GM10248 (cell line): ENCODE data around the gene DEDD.

Experiments used
- CTCF ChIA-PET: fragments of 300-600 bp; sonication (Branson Sonifier 250); formaldehyde crosslinking; extraction: SDS; loops from one replicate; lab custom pipeline; 2021; ENCODE audit warnings: antibody characterized with exemption; lab: Yijun Ruan, JAX
- POLR2A ChIA-PET: fragments of 350-650 bp; sonication (Branson Sonifier 250); formaldehyde crosslinking; extraction: SDS; loops from one replicate; lab custom pipeline; 2020; ENCODE audit warnings: antibody characterized with exemption; lab: Yijun Ruan, JAX
- DNase-seq: peaks from one replicate; pipeline ENCODE4 v3.0.0; 2012; ENCODE audit errors: extremely low spot score
- CTCF ChIP-seq: IDR thresholded peaks from 2 replicates; pipeline ENCODE4 v1.5.1; 2012; ENCODE audit warnings: mild to moderate bottlenecking, low read depth; ENCODE audit errors: extremely low read depth, missing control alignments, control extremely low read depth

DEDD gene

GRCh38 chr1:161153176-161153575, 20.7 kb upstream of the DEDD start:
- TF ChIP-seq CTCF, result no peak
- DNase-seq, result no peak
- ChIA-PET CTCF (interaction anchor here (1.4 to 3.1 kb wide), 3 partner anchors 12 to 56 kb away, joined by 3 to 25 read pairs (median 20); partner anchors contain the start of gene PPOX), POLR2A (interaction anchor here (0.7 to 2.2 kb wide), 4 partner anchors 12 to 200 kb away, joined by 4 to 11 read pairs (median 6); partner anchors contain the start of gene PPOX)

GRCh38 chr1:161145832-161146231, 13.4 kb upstream of the DEDD start:
- POLR2A ChIA-PET, result no interaction called here
- TF ChIP-seq CTCF, result no peak
- CTCF ChIA-PET, result no interaction called here
- DNase-seq, result no peak

DNA sequence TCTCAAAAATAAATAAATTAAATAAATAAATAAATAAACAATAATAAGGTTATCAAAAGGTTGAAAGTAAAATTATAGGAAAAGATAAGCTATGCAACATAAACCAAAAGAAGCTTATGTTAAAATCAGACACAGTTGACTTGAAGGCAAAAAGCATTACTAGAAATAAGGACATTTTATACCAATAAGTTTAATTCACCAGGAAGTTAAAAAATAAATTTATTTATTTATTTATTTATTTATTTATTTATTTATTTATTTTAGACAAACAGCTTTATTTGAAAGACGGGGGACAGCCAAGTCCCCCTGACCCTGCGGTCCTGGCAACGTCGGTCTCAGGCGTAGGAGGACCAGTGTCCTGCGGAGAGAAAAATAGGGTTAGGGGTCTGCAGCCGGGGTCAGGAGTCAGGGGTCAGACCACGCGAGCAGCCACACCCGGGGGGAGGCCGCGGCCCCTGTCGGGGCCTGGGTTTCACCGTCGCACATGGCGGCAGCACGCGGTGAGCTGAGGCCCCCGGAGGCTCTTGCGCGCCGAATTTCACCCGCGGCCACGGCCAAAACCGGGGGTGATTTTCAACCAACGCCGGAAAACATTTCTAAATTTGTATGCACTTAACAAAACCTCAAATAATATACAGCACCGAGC, 8.4 kb upstream of the DEDD start:
- ChIA-PET POLR2A (interaction anchor here (0.6 kb wide), 1 partner anchor 15 kb away, joined by 3 read pairs; no protein-coding TSS in a partner anchor), CTCF (interaction anchor here (0.7 to 8.1 kb wide), 19 partner anchors 8 to 309 kb away, joined by 3 to 71 read pairs (median 4); partner anchors contain the start of genes ARHGAP30, PPOX, UFC1 and USF1)
- DNase-seq, result no peak
- TF ChIP-seq CTCF, result no peak

DNA sequence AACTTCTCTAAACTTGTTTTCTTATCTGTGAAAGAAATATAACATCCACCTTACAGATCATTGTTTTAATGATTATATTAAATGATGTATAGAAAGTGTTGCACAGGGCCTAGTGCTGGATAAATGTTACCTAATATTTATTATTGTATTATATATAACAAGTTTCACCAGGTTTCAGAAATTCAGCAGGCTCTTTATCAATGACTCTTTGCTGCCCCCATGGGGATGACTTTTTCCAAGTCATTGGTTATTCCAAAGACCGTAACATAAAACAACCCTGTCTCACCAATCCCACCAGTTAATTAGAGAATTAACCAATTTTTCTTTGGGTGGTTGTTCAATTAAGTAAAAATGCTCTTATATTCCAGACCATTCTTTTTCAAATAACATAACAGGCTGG, 7.3 kb upstream of the DEDD start:
- CTCF ChIA-PET, result interaction anchor here (0.7 to 8.1 kb wide), 11 partner anchors 9 to 308 kb away, joined by 3 to 71 read pairs (median 3); partner anchors contain the start of genes ARHGAP30, KLHDC9, PPOX and UFC1

GRCh38 chr1:161138431-161138830, 6.0 kb upstream of the DEDD start:
- no peak for DNase-seq
- ChIA-PET CTCF (interaction anchor here (1.0 to 8.1 kb wide), 12 partner anchors 9 to 141 kb away, joined by 3 to 71 read pairs (median 6); partner anchors contain the start of genes ARHGAP30, KLHDC9, TSTD1 and UFC1), POLR2A (interaction anchor here (0.6 kb wide), 1 partner anchor 18 kb away, joined by 4 read pairs; no protein-coding TSS in a partner anchor)
- TF ChIP-seq CTCF, result no peak

More for the DNA sequence above, 7.3 kb upstream of the DEDD start:
- peak; percentile 37 for TF ChIP-seq CTCF
- POLR2A ChIA-PET, result no interaction called here
- peak; percentile 56 for DNase-seq

DNA sequence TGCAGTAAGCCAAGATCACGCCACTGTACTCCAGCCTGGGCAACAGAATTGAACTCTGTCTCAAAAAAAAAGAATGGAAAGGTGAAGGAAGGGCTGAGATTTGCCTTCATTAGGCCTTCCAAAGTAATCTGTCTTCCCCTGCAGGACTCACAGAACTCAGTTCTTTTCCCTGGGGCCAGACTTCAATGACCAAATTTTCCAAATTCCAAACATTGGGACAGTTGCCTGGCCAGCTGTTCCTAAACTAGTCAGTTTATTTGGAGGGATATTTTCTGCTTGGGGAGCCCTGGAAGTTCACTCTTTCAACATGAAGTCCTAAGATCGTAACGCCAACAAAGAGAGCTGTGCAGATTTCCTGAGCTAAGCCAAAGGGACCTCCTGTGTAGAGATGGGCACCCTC, 5.4 kb upstream of the DEDD start:
- ChIA-PET POLR2A (interaction anchor here (0.7 to 0.8 kb wide), 2 partner anchors 16 to 1962 kb away, joined by 3 to 4 read pairs; partner anchors contain the start of gene UFC1), CTCF (interaction anchor here (1.0 to 8.1 kb wide), 11 partner anchors 9 to 140 kb away, joined by 3 to 71 read pairs (median 6); partner anchors contain the start of genes ARHGAP30, KLHDC9, TSTD1 and UFC1)
- no peak for TF ChIP-seq CTCF
- DNase-seq, result no peak
